Measurements from ENCODE around the gene ANLN. TPM values are rescaled to one million over a fixed set of nuclear protein-coding genes. Genes with fewer than 3 reads are reported as not detected.
"Not testable (repeated sequence)": the region's sequence is repeated elsewhere in the genome, so short reads cannot be mapped to it uniquely, and the experiment has no call there.

ANLN gene
- total RNA-seq, 1 experiment from 2014 or later: 78.9 TPM

DNA sequence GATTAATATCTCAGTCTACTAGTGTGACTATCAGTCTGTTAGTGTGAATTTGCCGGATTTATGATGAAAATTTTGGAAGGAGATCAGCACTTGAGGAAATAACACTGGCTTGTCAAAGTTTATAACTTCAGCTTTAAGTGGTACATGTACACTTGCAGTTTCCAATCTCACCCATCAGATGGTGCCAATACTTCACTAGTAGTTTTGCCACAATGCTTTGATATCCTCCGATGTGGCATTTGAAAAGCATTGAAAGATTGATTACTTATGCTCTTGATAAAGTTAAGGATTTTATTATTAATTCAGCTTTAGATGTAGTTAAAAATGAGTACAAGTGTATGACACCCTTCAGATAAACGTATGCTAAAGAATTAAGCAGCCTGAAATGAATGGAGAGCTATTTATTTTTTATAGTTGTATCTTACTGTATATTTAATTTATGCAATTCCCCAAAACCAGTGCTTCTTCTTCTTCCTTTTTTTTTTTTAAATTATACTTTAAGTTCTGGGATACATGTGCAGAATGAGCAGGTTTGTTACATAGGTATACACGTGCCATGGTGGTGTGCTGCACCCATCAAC lies 98.2 kb downstream of the ANLN start:
- Histone ChIP-seq H3K27me3 (ENCODE audit: insufficient read depth, low read length) (no peaks in the 10 kb centered on the region), H3K27ac (ENCODE audit: insufficient read length, low read depth, low read length) (no peak overlapping the region), H3K4me2 (ENCODE audit: insufficient read depth, insufficient read length, low read length) (no peak overlapping the region), H3K56ac (ENCODE audit: insufficient read length, low read depth, low read length) (no peak overlapping the region), H3T11ph (ENCODE audit: low read length) (no peak overlapping the region), H3K23ac (ENCODE audit: insufficient read length, low read depth, low read length) (no peak overlapping the region), H4K8ac (replicated peaks; ENCODE audit: insufficient read length, low read depth, low read length) (no peak overlapping the region), H3K4me1 (ENCODE audit: insufficient read depth, low read length) (no peaks in the 10 kb centered on the region), H2BK5ac (ENCODE audit: insufficient read length, low read length) (no peak overlapping the region), H2AK5ac (ENCODE audit: insufficient read length, low read length) (no peak overlapping the region), H3K79me1 (ENCODE audit: insufficient read depth, low read depth, low read length, poor library complexity, severe bottlenecking) (no peaks in the 10 kb centered on the region), H4K20me1 (ENCODE audit: control insufficient read depth, insufficient read depth, insufficient read length) (no peaks in the 10 kb centered on the region), H3K79me2 (ENCODE audit: insufficient read depth, low read length) (no peaks in the 10 kb centered on the region; the same call in 1 of the 2 replicates), H2BK15ac (ENCODE audit: low read depth, low read length) (no peak overlapping the region), H3K18ac (ENCODE audit: insufficient read length, low read depth, low read length) (no peak overlapping the region), H4K91ac (ENCODE audit: insufficient read length, low read depth, low read length) (no peak overlapping the region), H3K23me2 (ENCODE audit: insufficient read length, low read depth, low read length, poor library complexity, severe bottlenecking) (no peaks in the 10 kb centered on the region), H3K14ac (ENCODE audit: insufficient read depth, low read length) (no peak overlapping the region), H2BK20ac (ENCODE audit: low read depth, low read length, poor library complexity, severe bottlenecking) (no peak overlapping the region), H4K5ac (ENCODE audit: insufficient read length, low read depth, low read length) (no peak overlapping the region), H2AFZ (ENCODE audit: low read length) (no peak overlapping the region), H3K9ac (ENCODE audit: extremely low read depth, insufficient read length, low read length) (no peak overlapping the region), H2BK120ac (ENCODE audit: low read depth, low read length, poor library complexity, severe bottlenecking) (no peak overlapping the region), H2BK12ac (ENCODE audit: insufficient read length, low read depth, low read length) (no peak overlapping the region), H3K9me3 (ENCODE audit: control insufficient read depth, low read depth, low read length) (no peaks in the 10 kb centered on the region), H3K4ac (ENCODE audit: low read depth, low read length) (no peak overlapping the region)
- peaks cover 8 to 10% of the 10 kb centered on the region in 2 experiments; a peak in 4 of 5 replicates for H3K9me3 Mint-ChIP-seq
- H3K4me1 Mint-ChIP-seq: 0 out of 4 replicates have a peak, but pooled peaks cover 0 to 2% of the 10 kb centered on the region in 2 experiments
- no peak overlapping the region for H3K27ac Mint-ChIP-seq
- H3K4me3 Mint-ChIP-seq: no peak overlapping the region
- DNase-seq: no peak
- TF ChIP-seq, protein P1, sequence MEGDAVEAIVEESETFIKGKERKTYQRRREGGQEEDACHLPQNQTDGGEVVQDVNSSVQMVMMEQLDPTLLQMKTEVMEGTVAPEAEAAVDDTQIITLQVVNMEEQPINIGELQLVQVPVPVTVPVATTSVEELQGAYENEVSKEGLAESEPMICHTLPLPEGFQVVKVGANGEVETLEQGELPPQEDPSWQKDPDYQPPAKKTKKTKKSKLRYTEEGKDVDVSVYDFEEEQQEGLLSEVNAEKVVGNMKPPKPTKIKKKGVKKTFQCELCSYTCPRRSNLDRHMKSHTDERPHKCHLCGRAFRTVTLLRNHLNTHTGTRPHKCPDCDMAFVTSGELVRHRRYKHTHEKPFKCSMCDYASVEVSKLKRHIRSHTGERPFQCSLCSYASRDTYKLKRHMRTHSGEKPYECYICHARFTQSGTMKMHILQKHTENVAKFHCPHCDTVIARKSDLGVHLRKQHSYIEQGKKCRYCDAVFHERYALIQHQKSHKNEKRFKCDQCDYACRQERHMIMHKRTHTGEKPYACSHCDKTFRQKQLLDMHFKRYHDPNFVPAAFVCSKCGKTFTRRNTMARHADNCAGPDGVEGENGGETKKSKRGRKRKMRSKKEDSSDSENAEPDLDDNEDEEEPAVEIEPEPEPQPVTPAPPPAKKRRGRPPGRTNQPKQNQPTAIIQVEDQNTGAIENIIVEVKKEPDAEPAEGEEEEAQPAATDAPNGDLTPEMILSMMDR (conservative IDR thresholded peaks at IDR 0.05): peak; percentile 87
- WGBS (ENCODE audit: extremely low coverage, insufficient read length, low lambda C conversion rate): no CpG with 5 or more reads among the region's 4 CpGs
- no peaks in the 10 kb centered on the region for H3K27me3 Mint-ChIP-seq (ENCODE audit: low read depth)
- H3K36me3 Mint-ChIP-seq (ENCODE audit: insufficient read depth in 1 of 3, low read depth in 3 of 3): peaks cover 5 to 7% (median 6%) of the 10 kb centered on the region in 3 experiments; a peak in 3 of 7 replicates

DNA sequence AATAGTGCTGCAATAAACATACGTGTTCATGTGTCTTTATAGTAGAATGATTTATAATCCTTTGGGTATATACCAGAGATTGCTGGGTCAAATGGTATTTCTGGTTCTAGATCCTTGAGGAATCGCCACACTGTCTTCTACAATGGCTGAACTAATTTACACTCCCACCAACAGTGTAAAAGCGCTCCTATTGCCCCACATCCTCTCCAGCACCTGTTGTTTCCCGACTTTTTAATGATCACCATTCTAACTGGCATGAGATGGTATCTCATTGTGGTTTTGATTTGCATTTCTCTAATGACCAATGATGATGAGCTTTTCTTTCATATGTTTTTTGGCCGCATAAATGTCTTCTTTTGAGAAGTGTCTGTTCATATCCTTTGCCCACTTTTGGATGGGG lies 99.0 kb downstream of the ANLN start:
- H3K27ac ChIP-seq (ENCODE audit: insufficient read length, low read depth, low read length); H3K4ac ChIP-seq (ENCODE audit: low read depth, low read length); H3K4me1 Mint-ChIP-seq; H4K20me1 ChIP-seq (ENCODE audit: control insufficient read depth, insufficient read depth, insufficient read length); H3K18ac ChIP-seq (ENCODE audit: insufficient read length, low read depth, low read length); H3K36me3 Mint-ChIP-seq (ENCODE audit: insufficient read depth in 1 of 3, low read depth in 3 of 3); H2AFZ ChIP-seq (ENCODE audit: low read length); H2BK15ac ChIP-seq (ENCODE audit: low read depth, low read length); H3K14ac ChIP-seq (ENCODE audit: insufficient read depth, low read length); H3K27me3 ChIP-seq (ENCODE audit: insufficient read depth, low read length); H3K27ac Mint-ChIP-seq; H3K27me3 Mint-ChIP-seq (ENCODE audit: low read depth); H3K23ac ChIP-seq (ENCODE audit: insufficient read length, low read depth, low read length); H3T11ph ChIP-seq (ENCODE audit: low read length); H3K4me2 ChIP-seq (ENCODE audit: insufficient read depth, insufficient read length, low read length); H4K5ac ChIP-seq (ENCODE audit: insufficient read length, low read depth, low read length); H3K4me3 Mint-ChIP-seq; H2BK12ac ChIP-seq (ENCODE audit: insufficient read length, low read depth, low read length); H3K79me2 ChIP-seq (ENCODE audit: insufficient read depth, low read length); H3K9me3 Mint-ChIP-seq; H2AK5ac ChIP-seq (ENCODE audit: insufficient read length, low read length); H2BK5ac ChIP-seq (ENCODE audit: insufficient read length, low read length); DNase-seq; H3K23me2 ChIP-seq (ENCODE audit: insufficient read length, low read depth, low read length, poor library complexity, severe bottlenecking); H4K8ac ChIP-seq (replicated peaks; ENCODE audit: insufficient read length, low read depth, low read length); H3K9ac ChIP-seq (ENCODE audit: extremely low read depth, insufficient read length, low read length); H4K91ac ChIP-seq (ENCODE audit: insufficient read length, low read depth, low read length); H3K4me1 ChIP-seq (ENCODE audit: insufficient read depth, low read length); H2BK20ac ChIP-seq (ENCODE audit: low read depth, low read length, poor library complexity, severe bottlenecking); H3K56ac ChIP-seq (ENCODE audit: insufficient read length, low read depth, low read length); H3K9me3 ChIP-seq (ENCODE audit: control insufficient read depth, low read depth, low read length); H2BK120ac ChIP-seq (ENCODE audit: low read depth, low read length, poor library complexity, severe bottlenecking); H3K79me1 ChIP-seq (ENCODE audit: insufficient read depth, low read depth, low read length, poor library complexity, severe bottlenecking): not testable (repeated sequence)
- WGBS (ENCODE audit: extremely low coverage, insufficient read length, low lambda C conversion rate): no CpG with 5 or more reads among the region's 5 CpGs

Data from H9 (cell line).